ENCODE data around the gene CAND2.

Gene CAND2

GRCh38 chr3:12803371-12803770 lies 6.9 kb downstream of the CAND2 start:
- DNase-seq (ENCODE audit: low spot score) (no peak), FAIRE-seq (no peak)

GRCh38 chr3:12807066-12807465 lies 10.6 kb downstream of the CAND2 start:
- FAIRE-seq (no peak), DNase-seq (ENCODE audit: low spot score) (no peak)

DNA sequence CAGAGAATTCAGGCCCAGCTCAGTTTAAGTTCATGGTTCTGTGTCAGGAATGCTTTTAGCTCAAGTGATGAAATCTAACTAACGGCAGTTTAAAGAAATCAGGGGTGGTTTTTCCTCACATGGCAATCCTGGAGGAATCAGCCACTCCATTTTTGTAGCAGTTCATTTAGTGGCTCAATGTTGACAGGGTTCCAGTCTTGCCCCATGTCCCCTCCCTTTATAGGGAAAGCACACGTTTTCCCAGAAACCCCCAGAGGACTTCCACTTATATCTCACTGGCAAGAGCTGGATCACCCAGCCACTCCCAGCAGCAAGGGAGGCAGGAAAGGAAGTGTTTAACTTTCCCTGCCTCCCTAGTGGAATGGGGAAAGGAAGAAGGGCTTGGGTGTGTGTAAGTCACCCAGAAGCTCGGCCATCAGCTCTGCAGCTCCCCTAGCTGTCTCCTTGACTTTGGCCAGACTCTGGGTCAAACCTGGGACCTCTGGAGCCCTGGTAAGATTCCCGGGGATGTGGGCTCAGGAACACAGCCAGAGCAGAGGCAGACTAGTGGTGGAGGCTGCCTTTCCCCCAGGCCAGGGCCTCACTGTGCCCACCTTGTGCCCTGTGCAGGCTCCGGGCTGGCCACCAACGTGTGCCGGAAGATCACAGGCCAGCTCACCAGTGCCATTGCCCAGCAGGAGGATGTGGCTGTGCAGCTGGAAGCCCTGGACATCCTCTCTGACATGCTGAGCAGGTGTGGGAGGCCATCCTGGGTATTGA lies 11.3 kb downstream of the CAND2 start:
- no peak for FAIRE-seq
- DNase-seq (ENCODE audit: low spot score): no peak

DNA sequence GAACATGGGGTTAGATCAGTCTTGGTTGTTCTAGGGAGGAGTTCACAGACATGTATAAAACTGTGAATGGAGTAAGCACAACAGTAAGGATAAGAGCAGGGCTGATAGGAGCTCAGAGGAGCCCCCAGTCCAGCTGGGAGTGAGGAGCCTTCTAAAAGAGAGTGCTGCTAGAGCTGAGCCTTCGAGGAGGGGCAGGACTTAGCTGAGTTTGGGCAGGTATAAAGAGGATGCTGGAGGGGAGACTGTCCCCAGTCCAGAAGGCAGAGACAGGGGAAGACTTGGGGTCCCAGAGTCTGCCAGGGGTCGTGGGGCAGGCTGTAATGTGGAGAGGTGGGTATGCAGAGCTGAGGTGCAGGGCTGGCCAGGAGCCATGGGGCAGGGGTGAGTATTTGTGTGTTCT lies 12.1 kb downstream of the CAND2 start:
- FAIRE-seq: no peak
- DNase-seq (ENCODE audit: low spot score): no peak

- DNase-seq (ENCODE audit: low spot score) (no peak), FAIRE-seq (no peak)
Measured at GRCh38 chr3:12809001-12809400, 12.5 kb downstream of the CAND2 start.

DNA sequence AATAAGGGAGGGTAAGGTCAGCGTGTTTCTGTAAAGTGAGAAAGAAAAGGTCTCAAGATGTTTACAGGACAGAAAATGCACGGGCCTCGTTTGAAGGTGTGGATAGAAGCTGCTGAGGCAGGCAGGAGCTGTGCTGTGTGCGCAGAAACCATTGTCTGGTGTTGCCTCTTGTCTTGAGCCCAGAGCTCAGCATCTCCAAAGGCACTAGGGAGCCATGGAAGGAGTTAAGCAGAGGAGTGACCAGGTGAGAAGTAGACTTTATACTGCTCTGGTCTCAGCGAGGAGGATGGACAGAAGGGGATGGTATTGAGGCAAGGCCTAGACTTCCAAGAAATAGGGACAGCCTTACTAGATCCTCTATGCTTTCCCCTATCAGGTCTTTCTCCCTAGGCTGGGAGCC lies 13.0 kb downstream of the CAND2 start:
- DNase-seq (ENCODE audit: low spot score): no peak
- FAIRE-seq: no peak

DNA sequence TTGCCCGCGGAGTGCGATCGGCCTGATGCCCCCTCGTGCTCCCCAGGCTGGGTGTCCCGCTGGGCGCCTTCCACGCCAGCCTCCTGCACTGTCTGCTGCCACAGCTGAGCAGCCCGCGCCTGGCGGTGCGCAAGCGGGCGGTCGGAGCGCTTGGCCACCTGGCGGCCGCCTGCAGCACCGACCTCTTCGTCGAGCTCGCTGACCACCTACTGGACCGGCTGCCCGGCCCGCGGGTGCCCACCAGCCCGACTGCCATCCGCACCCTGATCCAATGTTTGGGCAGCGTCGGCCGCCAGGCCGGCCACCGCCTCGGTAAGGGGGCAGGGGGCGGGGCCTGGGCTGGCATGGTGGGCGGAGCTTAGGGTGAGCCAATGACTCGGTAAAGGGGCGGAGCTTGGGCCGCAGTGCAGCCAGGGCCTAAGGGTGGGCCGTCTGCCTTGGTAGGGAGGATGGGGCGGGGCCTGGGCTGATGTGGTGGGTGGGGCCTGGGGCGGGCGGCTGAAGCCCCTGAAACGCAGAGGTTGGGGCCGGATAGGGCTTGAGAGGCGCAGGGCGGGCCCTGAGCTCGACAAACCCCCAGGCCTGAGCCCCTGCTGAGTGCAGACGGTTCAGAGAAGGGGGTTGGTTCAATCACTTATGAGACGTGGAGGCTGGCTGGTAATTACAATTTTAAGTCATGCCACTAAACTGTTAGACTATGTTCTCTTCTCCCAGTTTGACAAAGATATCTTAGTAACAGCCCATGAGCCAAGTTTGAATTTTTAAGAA lies 13.7 kb downstream of the CAND2 start:
- DNase-seq (ENCODE audit: low spot score) (no peak), FAIRE-seq (no peak)

DNA sequence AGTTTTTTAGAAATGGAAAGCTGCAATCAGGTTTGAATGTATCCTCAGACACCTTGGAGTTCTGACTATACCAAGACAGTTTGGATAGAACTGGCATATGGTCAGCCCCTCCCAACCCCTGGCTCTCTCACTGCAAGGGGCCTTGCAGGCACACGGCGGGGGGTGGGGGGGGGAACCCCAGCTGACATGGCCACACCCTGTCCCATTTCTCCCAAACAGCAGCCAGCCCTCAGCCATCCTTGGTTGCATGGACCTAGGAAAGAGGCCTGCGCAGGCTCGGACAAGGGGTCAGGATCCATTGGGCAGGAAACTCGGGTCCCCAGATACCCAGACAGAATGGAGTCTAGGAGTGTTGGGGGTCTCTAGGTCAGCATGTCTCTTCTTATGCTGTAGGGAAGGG lies 14.5 kb downstream of the CAND2 start:
- FAIRE-seq (no peak), DNase-seq (ENCODE audit: low spot score) (no peak)

DNA sequence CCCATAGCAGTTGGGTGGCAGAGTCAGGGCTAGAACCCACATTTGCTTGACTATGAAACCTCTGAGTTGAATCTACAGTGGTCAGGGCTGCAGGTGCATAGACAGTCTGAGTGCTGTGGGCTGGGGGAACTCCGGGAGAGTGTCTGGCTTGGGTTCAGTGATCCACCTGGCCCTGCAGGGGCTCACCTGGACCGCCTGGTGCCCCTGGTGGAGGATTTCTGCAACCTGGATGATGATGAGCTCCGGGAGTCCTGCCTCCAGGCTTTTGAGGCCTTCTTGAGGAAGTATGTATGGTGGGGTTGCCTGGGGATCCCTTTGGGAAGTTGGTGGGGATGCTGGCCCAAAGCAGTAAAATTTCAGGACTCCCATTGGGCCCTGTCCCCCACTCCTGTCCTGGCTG lies 16.3 kb downstream of the CAND2 start:
- FAIRE-seq (no peak), DNase-seq (ENCODE audit: low spot score) (no peak)

DNA sequence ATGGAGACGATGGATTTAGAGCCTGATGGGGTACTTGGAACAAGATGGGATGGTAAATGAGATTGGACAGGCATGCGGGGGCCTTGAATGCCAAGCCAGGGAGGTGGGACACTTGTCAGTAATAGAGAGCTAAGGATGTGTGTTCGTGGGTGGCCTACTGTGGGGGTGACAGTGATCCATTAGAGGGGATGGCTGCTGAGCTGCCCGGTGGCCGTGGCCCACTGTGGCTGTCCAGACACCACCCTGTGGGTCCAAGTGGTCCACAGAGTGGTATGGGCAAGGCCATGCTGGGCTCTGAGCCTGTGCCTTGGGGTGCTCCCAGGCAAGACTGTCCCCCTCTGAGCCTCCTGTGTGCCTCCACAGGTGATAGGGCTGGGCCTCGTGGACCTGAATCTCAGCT lies 17.5 kb downstream of the CAND2 start:
- no peak for FAIRE-seq
- DNase-seq (ENCODE audit: low spot score): no peak

GRCh38 chr3:12815078-12815477 lies 18.6 kb downstream of the CAND2 start:
- FAIRE-seq: no peak
- DNase-seq (ENCODE audit: low spot score): no peak

- DNase-seq (ENCODE audit: low spot score) (no peak), FAIRE-seq (no peak)
Measured at GRCh38 chr3:12815719-12816118, 19.2 kb downstream of the CAND2 start.

- DNase-seq (ENCODE audit: low spot score) (no peak), FAIRE-seq (peak; percentile 52)
Measured at GRCh38 chr3:12816521-12817342, 20.3 kb downstream of the CAND2 start.

GRCh38 chr3:12817343-12817710 lies 20.8 kb downstream of the CAND2 start:
- FAIRE-seq (no peak), DNase-seq (ENCODE audit: low spot score) (no peak)

- FAIRE-seq (no peak), DNase-seq (ENCODE audit: low spot score) (no peak)
Measured at GRCh38 chr3:12818273-12818672, 21.8 kb downstream of the CAND2 start.

- FAIRE-seq: no peak
- DNase-seq (ENCODE audit: low spot score): no peak
Measured at GRCh38 chr3:12818773-12819172, 22.3 kb downstream of the CAND2 start.

DNA sequence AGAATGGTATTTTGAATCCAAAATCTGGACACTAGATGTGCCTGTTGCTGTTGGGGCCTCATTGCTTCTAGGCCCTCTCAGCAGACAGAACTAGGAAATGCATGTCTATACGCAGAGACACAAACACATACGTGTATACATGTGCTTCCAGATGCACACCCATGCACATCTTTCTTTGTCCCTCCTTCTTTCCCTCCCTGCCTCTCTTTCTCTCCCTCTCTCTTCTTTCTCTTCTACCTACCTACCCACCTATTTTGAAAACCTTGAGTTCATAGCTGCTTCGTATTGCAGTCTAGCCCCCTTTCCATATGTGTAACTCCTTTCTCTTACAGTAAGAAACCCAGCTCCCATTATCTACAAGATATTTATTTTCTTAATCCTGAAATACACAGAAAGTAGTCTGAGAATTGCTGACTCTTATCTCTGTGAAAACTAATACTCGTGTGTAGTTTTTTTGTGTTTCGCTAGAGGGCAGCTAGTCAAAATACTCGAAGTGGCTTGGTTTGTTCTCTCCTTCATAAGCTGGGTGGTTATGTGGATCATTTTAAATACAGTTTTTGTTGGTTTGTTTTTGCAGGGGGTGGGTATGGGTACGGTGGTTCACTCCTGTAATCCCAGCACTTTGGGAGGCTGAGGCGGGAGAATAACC lies 26.4 kb downstream of the CAND2 start:
- FAIRE-seq (no peak), DNase-seq (ENCODE audit: low spot score) (peak; percentile 44)

DNA sequence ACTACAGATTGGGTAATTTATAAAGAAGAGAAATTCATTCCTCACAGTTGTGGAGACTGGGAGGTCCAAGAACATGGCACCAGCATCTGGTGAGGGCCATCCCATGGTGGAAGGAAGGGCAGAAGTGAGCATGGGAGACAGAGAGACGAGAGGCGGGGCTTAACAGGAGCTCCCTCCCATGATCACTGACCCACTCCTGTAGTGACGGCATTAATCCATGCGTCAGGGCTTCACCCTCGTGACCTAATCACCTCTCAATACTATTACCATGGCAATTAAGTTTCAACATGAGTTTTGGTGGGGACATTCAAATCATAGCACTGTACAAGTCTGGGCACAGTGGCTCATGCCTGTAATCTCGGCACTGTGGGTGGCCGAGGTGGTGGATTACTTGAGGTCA lies 27.8 kb downstream of the CAND2 start:
- FAIRE-seq (no peak), DNase-seq (ENCODE audit: low spot score) (no peak)

DNA sequence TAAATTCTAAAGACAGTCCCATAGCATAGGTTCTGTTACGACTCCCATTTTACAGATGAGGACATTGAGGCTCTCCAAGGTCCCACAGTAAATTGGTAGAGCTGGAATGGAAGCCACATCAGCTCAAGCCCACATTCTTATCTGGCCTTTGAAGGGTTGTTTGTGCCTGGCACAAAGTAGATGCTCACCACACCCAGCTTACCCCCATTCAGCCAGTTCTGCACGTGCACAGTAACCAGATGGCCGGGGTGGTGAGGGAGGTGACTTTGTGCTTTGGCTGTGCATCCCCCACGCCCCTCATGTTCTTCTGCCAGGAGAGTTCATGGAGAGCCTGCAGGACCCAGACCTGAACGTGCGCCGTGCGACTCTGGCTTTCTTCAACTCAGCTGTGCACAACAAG lies 28.7 kb downstream of the CAND2 start:
- DNase-seq (ENCODE audit: low spot score): no peak
- FAIRE-seq: no peak

- FAIRE-seq: no peak
- no peak for DNase-seq (ENCODE audit: low spot score)
Measured at GRCh38 chr3:12828751-12829150, 32.3 kb downstream of the CAND2 start.

- FAIRE-seq: no peak
- DNase-seq (ENCODE audit: low spot score): no peak
Measured at GRCh38 chr3:12829404-12829803, 32.9 kb downstream of the CAND2 start.
